ENCODE results near the gene ZNF77.

The ZNF77 gene

DNA sequence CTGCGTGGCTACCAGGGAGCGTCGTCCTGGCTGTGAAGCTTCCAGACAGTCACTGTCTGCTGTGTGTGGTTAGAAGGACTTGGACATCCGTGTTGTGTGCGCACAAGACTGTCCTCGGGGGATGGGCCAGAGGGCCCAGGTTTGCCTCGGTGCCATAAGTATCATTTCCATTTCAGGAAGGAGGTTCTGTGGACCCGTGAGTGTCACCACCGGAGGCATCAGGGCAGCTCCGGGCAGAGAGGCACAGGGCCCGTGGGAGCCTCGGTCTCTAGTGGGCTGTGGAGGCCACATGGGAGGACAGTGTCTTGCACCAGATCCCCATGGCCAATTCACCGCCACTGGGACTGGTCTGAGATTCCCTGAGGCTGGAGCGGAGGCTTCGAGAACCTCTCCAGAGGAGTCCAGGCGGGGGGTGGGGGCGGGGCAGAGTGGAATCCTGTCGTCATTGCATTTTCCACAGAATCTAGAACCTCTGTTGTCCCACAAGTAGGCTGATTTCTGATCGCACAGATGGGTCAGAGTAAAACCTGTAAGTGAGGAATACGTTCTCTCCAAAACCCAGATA is 38.1 kb downstream of the ZNF77 start:
- Histone ChIP-seq H3K4me1 (ENCODE audit: control insufficient read depth, insufficient read depth, low read length) (no peaks in the 10 kb centered on the region), H3K27ac (ENCODE audit: extremely low read depth, low read depth, low read length) (no peak overlapping the region), H3K4me3 (ENCODE audit: low read depth, low read length) (no peak overlapping the region), H3K36me3 (ENCODE audit: control insufficient read depth in 2 of 2, insufficient read depth in 1 of 2, low read length in 2 of 2) (peaks cover 0 to 1% of the 10 kb centered on the region in 2 experiments; a peak in 2 of 3 replicates), H3K9me3 (ENCODE audit: control insufficient read depth, insufficient read depth, low read depth, low read length) (no peaks in the 10 kb centered on the region)
- TF ChIP-seq, protein P1, sequence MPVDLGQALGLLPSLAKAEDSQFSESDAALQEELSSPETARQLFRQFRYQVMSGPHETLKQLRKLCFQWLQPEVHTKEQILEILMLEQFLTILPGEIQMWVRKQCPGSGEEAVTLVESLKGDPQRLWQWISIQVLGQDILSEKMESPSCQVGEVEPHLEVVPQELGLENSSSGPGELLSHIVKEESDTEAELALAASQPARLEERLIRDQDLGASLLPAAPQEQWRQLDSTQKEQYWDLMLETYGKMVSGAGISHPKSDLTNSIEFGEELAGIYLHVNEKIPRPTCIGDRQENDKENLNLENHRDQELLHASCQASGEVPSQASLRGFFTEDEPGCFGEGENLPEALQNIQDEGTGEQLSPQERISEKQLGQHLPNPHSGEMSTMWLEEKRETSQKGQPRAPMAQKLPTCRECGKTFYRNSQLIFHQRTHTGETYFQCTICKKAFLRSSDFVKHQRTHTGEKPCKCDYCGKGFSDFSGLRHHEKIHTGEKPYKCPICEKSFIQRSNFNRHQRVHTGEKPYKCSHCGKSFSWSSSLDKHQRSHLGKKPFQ (tag by site-specific recombination; IDR thresholded peaks at IDR 0.05), result no peak
- TF ChIP-seq ZBTB17 (tag by site-specific recombination; IDR thresholded peaks at IDR 0.05) (no peak), TCF7L2 (IDR thresholded peaks at IDR 0.05; ENCODE audit: borderline replicate concordance, low read depth, low read length) (no peak), ZNF777 (tag by site-specific recombination; IDR thresholded peaks at IDR 0.05; ENCODE audit: borderline replicate concordance) (no peak), ZNF529 (tag by site-specific recombination; IDR thresholded peaks at IDR 0.05; ENCODE audit: insufficient replicate concordance) (no peak), ZBTB48 (tag by site-specific recombination; IDR thresholded peaks at IDR 0.05) (no peak), ZNF670 (tag by site-specific recombination; IDR thresholded peaks at IDR 0.05; ENCODE audit: low read depth) (no peak), ZNF24 (tag by site-specific recombination; IDR thresholded peaks at IDR 0.05) (no peak), ZNF132 (tag by site-specific recombination; IDR thresholded peaks at IDR 0.05; ENCODE audit: borderline replicate concordance) (no peak), ZNF223 (tag by site-specific recombination; IDR thresholded peaks at IDR 0.05) (no peak), ZNF423 (tag by site-specific recombination; IDR thresholded peaks at IDR 0.05) (no peak), ZNF701 (tag by site-specific recombination; IDR thresholded peaks at IDR 0.05) (no peak), ZFP41 (tag by site-specific recombination; IDR thresholded peaks at IDR 0.05; ENCODE audit: borderline replicate concordance) (no peak)
- TF ChIP-seq, protein P2, sequence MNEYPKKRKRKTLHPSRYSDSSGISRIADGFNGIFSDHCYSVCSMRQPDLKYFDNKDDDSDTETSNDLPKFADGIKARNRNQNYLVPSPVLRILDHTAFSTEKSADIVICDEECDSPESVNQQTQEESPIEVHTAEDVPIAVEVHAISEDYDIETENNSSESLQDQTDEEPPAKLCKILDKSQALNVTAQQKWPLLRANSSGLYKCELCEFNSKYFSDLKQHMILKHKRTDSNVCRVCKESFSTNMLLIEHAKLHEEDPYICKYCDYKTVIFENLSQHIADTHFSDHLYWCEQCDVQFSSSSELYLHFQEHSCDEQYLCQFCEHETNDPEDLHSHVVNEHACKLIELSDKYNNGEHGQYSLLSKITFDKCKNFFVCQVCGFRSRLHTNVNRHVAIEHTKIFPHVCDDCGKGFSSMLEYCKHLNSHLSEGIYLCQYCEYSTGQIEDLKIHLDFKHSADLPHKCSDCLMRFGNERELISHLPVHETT (tag by site-specific recombination; IDR thresholded peaks at IDR 0.05), result no peak
- TF ChIP-seq, protein P3, sequence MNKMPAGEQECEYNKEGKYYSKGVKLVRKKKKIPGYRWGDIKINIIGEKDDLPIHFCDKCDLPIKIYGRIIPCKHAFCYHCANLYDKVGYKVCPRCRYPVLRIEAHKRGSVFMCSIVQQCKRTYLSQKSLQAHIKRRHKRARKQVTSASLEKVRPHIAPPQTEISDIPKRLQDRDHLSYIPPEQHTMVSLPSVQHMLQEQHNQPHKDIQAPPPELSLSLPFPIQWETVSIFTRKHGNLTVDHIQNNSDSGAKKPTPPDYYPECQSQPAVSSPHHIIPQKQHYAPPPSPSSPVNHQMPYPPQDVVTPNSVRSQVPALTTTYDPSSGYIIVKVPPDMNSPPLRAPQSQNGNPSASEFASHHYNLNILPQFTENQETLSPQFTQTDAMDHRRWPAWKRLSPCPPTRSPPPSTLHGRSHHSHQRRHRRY (tag by site-specific recombination; IDR thresholded peaks at IDR 0.05), result no peak
- TF ChIP-seq, protein P4, sequence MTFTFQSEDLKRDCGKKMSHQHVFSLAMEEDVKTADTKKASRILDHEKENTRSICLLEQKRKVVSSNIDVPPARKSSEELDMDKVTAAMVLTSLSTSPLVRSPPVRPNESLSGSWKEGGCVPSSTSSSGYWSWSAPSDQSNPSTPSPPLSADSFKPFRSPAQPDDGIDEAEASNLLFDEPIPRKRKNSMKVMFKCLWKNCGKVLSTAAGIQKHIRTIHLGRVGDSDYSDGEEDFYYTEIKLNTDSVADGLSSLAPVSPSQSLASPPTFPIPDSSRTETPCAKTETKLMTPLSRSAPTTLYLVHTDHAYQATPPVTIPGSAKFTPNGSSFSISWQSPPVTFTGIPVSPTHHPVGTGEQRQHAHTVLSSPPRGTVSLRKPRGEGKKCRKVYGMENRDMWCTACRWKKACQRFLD (tag by site-specific recombination; IDR thresholded peaks at IDR 0.05), result no peak
- TF ChIP-seq, protein P5, sequence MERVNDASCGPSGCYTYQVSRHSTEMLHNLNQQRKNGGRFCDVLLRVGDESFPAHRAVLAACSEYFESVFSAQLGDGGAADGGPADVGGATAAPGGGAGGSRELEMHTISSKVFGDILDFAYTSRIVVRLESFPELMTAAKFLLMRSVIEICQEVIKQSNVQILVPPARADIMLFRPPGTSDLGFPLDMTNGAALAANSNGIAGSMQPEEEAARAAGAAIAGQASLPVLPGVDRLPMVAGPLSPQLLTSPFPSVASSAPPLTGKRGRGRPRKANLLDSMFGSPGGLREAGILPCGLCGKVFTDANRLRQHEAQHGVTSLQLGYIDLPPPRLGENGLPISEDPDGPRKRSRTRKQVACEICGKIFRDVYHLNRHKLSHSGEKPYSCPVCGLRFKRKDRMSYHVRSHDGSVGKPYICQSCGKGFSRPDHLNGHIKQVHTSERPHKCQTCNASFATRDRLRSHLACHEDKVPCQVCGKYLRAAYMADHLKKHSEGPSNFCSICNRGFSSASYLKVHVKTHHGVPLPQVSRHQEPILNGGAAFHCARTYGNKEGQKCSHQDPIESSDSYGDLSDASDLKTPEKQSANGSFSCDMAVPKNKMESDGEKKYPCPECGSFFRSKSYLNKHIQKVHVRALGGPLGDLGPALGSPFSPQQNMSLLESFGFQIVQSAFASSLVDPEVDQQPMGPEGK (tag by site-specific recombination; IDR thresholded peaks at IDR 0.05), result no peak
- TF ChIP-seq, protein P6, sequence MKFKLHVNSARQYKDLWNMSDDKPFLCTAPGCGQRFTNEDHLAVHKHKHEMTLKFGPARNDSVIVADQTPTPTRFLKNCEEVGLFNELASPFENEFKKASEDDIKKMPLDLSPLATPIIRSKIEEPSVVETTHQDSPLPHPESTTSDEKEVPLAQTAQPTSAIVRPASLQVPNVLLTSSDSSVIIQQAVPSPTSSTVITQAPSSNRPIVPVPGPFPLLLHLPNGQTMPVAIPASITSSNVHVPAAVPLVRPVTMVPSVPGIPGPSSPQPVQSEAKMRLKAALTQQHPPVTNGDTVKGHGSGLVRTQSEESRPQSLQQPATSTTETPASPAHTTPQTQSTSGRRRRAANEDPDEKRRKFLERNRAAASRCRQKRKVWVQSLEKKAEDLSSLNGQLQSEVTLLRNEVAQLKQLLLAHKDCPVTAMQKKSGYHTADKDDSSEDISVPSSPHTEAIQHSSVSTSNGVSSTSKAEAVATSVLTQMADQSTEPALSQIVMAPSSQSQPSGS (tag by site-specific recombination; IDR thresholded peaks at IDR 0.05; ENCODE audit: low read depth), result no peak
- TF ChIP-seq, protein P7, sequence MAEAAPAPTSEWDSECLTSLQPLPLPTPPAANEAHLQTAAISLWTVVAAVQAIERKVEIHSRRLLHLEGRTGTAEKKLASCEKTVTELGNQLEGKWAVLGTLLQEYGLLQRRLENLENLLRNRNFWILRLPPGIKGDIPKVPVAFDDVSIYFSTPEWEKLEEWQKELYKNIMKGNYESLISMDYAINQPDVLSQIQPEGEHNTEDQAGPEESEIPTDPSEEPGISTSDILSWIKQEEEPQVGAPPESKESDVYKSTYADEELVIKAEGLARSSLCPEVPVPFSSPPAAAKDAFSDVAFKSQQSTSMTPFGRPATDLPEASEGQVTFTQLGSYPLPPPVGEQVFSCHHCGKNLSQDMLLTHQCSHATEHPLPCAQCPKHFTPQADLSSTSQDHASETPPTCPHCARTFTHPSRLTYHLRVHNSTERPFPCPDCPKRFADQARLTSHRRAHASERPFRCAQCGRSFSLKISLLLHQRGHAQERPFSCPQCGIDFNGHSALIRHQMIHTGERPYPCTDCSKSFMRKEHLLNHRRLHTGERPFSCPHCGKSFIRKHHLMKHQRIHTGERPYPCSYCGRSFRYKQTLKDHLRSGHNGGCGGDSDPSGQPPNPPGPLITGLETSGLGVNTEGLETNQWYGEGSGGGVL (tag by site-specific recombination; IDR thresholded peaks at IDR 0.05), result no peak
- CTCF ChIA-PET, result no interaction called here
- POLR2A ChIA-PET, result no interaction called here

Data from HEK293 (cell line).